NB4 (cell line): ENCODE measurements around the gene DGAT2L6.

ENCODE experiments used
- DNase-seq: peaks from one replicate; pipeline ENCODE4 v3.0.0; 2010; ENCODE audit warnings: low read depth
- H3K4me3 ChIP-seq: one replicate; pipeline ENCODE4 v1.5.1; 2011; ENCODE audit warnings: mild to moderate bottlenecking, low read depth, low read length, moderate library complexity
- MYC ChIP-seq: IDR thresholded peaks from 2 replicates; pipeline ENCODE4 v1.6.1; 2011; ENCODE audit warnings: low read depth, low read length
- POLR2A ChIP-seq: IDR thresholded peaks from 2 replicates; pipeline ENCODE4 v1.6.1; 2011; ENCODE audit warnings: mild to moderate bottlenecking; ENCODE audit not compliant: insufficient read length; ENCODE audit errors: extremely low read depth
- TF ChIP-seq, protein P1 (sequence below): IDR thresholded peaks from 2 replicates; pipeline ENCODE4 v1.6.1; 2011; ENCODE audit warnings: low read depth, low read length
- TF ChIP-seq, protein P2 (sequence below): IDR thresholded peaks from one replicate; pipeline ENCODE4 v1.5.1; 2012; ENCODE audit warnings: low read depth, low read length

DGAT2L6 gene

DNA sequence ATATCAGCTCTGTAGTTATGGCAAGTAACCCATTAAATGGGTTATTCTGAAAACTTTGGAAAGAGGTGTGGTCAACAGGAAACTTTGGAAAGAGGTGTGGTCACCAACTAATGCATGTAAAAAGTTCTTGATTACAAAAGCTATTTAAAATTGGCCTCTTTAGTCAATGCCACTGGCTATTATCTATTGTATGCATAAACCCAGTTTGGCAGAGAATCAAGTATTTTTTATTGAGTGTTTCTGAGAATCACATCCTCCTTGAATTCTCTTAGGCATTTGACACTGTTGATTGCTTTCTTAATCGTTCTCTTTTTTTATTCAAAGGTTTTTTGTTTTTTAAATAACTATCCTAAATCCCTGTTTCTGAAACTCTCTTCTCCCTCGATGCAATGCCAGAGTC is 75.2 kb downstream of the DGAT2L6 start:
- H3K4me3 ChIP-seq, result no peak overlapping the region
- TF ChIP-seq, protein P1, sequence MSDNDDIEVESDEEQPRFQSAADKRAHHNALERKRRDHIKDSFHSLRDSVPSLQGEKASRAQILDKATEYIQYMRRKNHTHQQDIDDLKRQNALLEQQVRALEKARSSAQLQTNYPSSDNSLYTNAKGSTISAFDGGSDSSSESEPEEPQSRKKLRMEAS, result no peak
- TF ChIP-seq MYC, result no peak
- no peak for TF ChIP-seq POLR2A
- TF ChIP-seq, protein P2, sequence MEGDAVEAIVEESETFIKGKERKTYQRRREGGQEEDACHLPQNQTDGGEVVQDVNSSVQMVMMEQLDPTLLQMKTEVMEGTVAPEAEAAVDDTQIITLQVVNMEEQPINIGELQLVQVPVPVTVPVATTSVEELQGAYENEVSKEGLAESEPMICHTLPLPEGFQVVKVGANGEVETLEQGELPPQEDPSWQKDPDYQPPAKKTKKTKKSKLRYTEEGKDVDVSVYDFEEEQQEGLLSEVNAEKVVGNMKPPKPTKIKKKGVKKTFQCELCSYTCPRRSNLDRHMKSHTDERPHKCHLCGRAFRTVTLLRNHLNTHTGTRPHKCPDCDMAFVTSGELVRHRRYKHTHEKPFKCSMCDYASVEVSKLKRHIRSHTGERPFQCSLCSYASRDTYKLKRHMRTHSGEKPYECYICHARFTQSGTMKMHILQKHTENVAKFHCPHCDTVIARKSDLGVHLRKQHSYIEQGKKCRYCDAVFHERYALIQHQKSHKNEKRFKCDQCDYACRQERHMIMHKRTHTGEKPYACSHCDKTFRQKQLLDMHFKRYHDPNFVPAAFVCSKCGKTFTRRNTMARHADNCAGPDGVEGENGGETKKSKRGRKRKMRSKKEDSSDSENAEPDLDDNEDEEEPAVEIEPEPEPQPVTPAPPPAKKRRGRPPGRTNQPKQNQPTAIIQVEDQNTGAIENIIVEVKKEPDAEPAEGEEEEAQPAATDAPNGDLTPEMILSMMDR, result no peak
- no peak for DNase-seq

GRCh38 chrX:70253377-70254062 is 76.2 kb downstream of the DGAT2L6 start:
- DNase-seq, result no peak
- TF ChIP-seq, protein P2, result no peak
- no peak for TF ChIP-seq MYC
- TF ChIP-seq, protein P1, result no peak
- no peak for TF ChIP-seq POLR2A
- no peak overlapping the region for H3K4me3 ChIP-seq

DNA sequence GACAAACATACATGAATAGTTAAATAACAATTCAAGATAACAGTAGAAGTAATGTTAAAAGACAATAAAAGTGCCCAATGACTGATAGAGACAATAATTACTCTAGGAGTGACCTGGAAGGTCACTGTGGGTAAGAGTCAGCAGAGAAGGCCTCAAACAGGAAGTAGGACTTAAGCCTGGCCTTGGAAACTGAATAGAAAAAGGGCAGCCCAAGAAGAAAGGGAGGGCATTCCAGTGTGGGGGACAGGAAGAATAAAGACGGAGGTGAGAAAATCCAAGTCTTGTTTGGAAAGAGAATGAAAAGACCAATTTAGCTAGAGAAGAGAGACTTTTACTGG is 76.7 kb downstream of the DGAT2L6 start:
- H3K4me3 ChIP-seq, result no peak overlapping the region
- no peak for DNase-seq
- TF ChIP-seq, protein P1, result no peak
- TF ChIP-seq, protein P2, result no peak
- TF ChIP-seq POLR2A, result no peak
- TF ChIP-seq MYC, result no peak

- DNase-seq, result no peak
- TF ChIP-seq, protein P1, result no peak
- TF ChIP-seq MYC, result no peak
- TF ChIP-seq, protein P2, result no peak
- TF ChIP-seq POLR2A, result no peak
- H3K4me3 ChIP-seq, result no peak overlapping the region
These were observed 77.6 kb downstream of the DGAT2L6 start for GRCh38 chrX:70254909-70255308.
